ENCODE results near the gene GDF3.

GDF3 gene

GRCh38 chr12:7716381-7716780 is 20.8 kb upstream of the GDF3 start:
- TF ChIP-seq, protein P1, sequence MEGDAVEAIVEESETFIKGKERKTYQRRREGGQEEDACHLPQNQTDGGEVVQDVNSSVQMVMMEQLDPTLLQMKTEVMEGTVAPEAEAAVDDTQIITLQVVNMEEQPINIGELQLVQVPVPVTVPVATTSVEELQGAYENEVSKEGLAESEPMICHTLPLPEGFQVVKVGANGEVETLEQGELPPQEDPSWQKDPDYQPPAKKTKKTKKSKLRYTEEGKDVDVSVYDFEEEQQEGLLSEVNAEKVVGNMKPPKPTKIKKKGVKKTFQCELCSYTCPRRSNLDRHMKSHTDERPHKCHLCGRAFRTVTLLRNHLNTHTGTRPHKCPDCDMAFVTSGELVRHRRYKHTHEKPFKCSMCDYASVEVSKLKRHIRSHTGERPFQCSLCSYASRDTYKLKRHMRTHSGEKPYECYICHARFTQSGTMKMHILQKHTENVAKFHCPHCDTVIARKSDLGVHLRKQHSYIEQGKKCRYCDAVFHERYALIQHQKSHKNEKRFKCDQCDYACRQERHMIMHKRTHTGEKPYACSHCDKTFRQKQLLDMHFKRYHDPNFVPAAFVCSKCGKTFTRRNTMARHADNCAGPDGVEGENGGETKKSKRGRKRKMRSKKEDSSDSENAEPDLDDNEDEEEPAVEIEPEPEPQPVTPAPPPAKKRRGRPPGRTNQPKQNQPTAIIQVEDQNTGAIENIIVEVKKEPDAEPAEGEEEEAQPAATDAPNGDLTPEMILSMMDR (IDR thresholded peaks at IDR 0.05; ENCODE audit: low read depth, low read length, missing control alignments) = no peak
- no peak for DNase-seq (ENCODE audit: low read depth)
- in situ Hi-C loops (cut with HindIII; ENCODE audit: low sequenced_read_pairs) = no loop called here
- no peak overlapping the region for H3K4me3 ChIP-seq (ENCODE audit: low read depth, low read length)

GRCh38 chr12:7712841-7713442 is 17.4 kb upstream of the GDF3 start:
- TF ChIP-seq, protein P1 (IDR thresholded peaks at IDR 0.05; ENCODE audit: low read depth, low read length, missing control alignments) = no peak
- no peak overlapping the region for H3K4me3 ChIP-seq (ENCODE audit: low read depth, low read length)
- DNase-seq (ENCODE audit: low read depth) = no peak
- in situ Hi-C loops (cut with HindIII; ENCODE audit: low sequenced_read_pairs) = no loop called here

- TF ChIP-seq, protein P1 (IDR thresholded peaks at IDR 0.05; ENCODE audit: low read depth, low read length, missing control alignments) = no peak
- no peak within 1 kb of the TSS for H3K4me3 ChIP-seq (ENCODE audit: low read depth, low read length)
- in situ Hi-C loops (cut with HindIII; ENCODE audit: low sequenced_read_pairs) = no loop called here
- DNase-seq (ENCODE audit: low read depth) = no peak
Observed at GRCh38 chr12:7711133-7711532, 15.6 kb upstream of the GDF3 start, which contains the start of gene DPPA3. TSS of gene DPPA3 (plus strand) at chr12:7711433. CDS start at chr12:7711571, 138 bp downstream.

GRCh38 chr12:7709969-7710675 is 14.5 kb upstream of the GDF3 start:
- TF ChIP-seq, protein P1 (IDR thresholded peaks at IDR 0.05; ENCODE audit: low read depth, low read length, missing control alignments) = no peak
- no peak overlapping the region for H3K4me3 ChIP-seq (ENCODE audit: low read depth, low read length)
- no peak for DNase-seq (ENCODE audit: low read depth)
- in situ Hi-C loops (cut with HindIII; ENCODE audit: low sequenced_read_pairs) = no loop called here

DNA sequence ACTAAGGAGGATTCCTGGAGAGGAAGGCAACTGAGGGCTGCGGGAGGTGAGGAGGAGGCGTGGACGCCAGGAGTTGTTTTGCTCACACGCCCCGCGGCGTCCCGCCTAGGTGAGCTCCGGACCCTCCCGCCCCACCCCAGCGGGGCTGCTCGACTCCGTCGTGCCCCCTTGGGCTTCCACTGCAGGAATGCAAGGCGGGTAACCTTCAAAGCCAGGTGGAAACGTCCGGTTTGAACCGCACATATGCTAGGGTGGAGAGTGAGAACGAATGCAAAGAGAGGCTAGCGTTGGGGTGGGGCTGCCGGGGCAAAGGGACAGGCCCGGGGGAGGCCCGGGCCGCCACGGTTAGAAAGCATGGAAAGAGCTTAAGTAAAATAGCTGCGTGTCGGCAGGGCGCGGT is 10.3 kb upstream of the GDF3 start:
- H3K4me3 ChIP-seq (ENCODE audit: low read depth, low read length) = no peak overlapping the region
- in situ Hi-C loops (cut with HindIII; ENCODE audit: low sequenced_read_pairs) = no loop called here
- DNase-seq (ENCODE audit: low read depth) = no peak

DNA sequence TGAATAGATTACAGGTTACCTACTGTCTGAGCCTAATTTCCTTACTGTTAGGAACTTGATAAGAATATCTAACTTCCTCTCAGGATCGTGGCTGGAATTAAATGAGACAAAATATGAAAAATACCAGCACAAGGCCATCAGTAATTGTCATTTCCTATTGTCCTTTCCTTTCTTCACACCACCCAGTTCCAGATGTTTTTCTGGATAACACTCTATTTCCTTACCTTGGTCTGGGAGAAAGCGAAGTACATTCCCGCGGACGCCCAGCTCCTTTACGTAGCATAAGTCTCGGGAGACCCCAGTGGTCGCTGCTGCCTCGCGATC is 376 bp downstream of the GDF3 start:
- DNase-seq (ENCODE audit: low read depth) = no peak
- TF ChIP-seq, protein P1 (IDR thresholded peaks at IDR 0.05; ENCODE audit: low read depth, low read length, missing control alignments) = no peak
- in situ Hi-C loops (cut with HindIII; ENCODE audit: low sequenced_read_pairs) = no loop called here
- no peak overlapping the region for H3K4me3 ChIP-seq (ENCODE audit: low read depth, low read length)

More for the DNA sequence above, 10.3 kb upstream of the GDF3 start:
- TF ChIP-seq, protein P1 (IDR thresholded peaks at IDR 0.05; ENCODE audit: low read depth, low read length, missing control alignments) = no peak

Data from astrocyte of the cerebellum (primary cell).